Large intestine (tissue), 3 donors: ENCODE data around the gene RALGDS. TPM values are rescaled to one million over a fixed set of nuclear protein-coding genes. Genes with fewer than 3 reads are reported as not detected.
"Not testable (repeated sequence)": the region's sequence is repeated elsewhere in the genome, so short reads cannot be mapped to it uniquely, and the experiment has no call there.

Experiments
- DNase-seq, 2 donors: peaks; one replicate each; pipeline versions ENCODE4 v3.0.0 to v3.0.0-alpha.2; 2013
- H3K27ac ChIP-seq: one replicate; pipeline ENCODE4 v1.5.1; 2013; ENCODE audit warnings: low read length
- H3K27me3 ChIP-seq: 2 replicates; pipeline ENCODE4 v1.6.1; 2013; ENCODE audit warnings: low read length; ENCODE audit not compliant: control insufficient read depth, insufficient read depth
- H3K36me3 ChIP-seq: 2 replicates; pipeline ENCODE4 v1.6.1; 2013; ENCODE audit warnings: low read length; ENCODE audit not compliant: control insufficient read depth, insufficient read depth
- H3K4me1 ChIP-seq: one replicate; pipeline ENCODE4 v1.6.1; 2013; ENCODE audit warnings: low read length; ENCODE audit not compliant: control insufficient read depth, insufficient read depth
- H3K4me3 ChIP-seq: one replicate; pipeline ENCODE4 v1.5.1; 2013; ENCODE audit warnings: low read length
- H3K9me3 ChIP-seq: one replicate; pipeline ENCODE4 v1.6.1; 2013; ENCODE audit warnings: mild to moderate bottlenecking, low read depth, low read length, moderate library complexity; ENCODE audit not compliant: control insufficient read depth
- WGBS: methylation state at CpG from one replicate; pipeline ENCODE4 v1.1.5; 2013; ENCODE audit warnings: low lambda C conversion rate; ENCODE audit not compliant: insufficient coverage; 5-methylcytosine and 5-hydroxymethylcytosine counted together
- polyA plus RNA-seq: library from polyadenylated mRNA; unstranded; fragments of 120-200 nt; gene quantifications from one replicate; pipeline ENCODE4 v1.2.1, GENCODE V29; 2013

The RALGDS gene
- polyA plus RNA-seq, 1 donor = 43.8 TPM

DNA sequence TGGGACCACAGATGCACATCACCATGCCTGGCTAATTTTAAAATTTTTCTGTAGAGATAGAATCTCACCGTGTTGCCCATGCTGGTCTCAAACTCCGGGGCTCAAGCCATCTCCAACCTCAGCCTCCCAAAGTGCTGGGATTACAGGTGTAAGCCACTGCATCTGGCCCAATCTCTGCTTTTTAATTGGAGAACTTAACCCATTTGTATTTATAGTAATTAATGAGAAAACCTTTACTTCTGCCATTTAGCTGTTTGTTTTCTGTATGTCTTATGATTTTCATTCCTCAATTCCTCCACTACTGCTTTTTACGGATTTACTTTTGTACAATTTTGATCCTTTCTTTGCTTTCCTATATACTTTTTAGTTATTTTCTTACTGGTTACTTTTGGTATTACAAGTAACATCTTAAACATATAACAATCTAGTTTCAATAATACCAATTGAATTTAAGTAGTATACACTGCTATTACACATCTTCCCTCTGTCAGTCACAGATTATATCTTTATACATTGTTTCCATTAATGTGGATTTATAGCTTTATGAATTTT, 26.1 kb downstream of the RALGDS start:
- 100% methylated on average over 1 of the region's 3 CpGs for WGBS
- peaks cover 10% of the 10 kb centered on the region for H3K9me3 ChIP-seq
- H3K4me1 ChIP-seq = peaks cover 18% of the 10 kb centered on the region
- H3K27me3 ChIP-seq = no peaks in the 10 kb centered on the region
- H3K27ac ChIP-seq = no peak overlapping the region
- no peak overlapping the region for H3K4me3 ChIP-seq
- no peak for DNase-seq
- peaks cover 34% of the 10 kb centered on the region for H3K36me3 ChIP-seq

DNA sequence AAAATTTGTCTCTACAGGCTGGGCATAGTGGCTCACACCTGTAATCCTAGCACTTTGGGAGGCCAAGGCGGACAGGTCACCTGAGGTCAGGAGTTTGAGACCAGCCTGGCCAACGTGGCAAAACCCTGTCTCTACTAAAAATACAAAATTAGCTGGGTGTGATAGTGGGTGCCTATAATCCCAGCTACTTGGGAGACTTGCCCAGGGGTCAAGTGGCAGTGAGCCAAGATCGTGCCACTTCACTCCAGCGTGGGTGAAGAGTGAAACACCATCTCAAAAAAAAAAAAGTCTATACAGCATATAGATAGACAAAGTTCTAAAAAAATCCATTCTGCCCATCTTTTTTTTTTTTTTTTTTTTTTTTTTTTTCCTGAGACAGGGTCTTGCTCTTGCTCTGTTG, 26.7 kb downstream of the RALGDS start:
- Histone ChIP-seq H3K9me3 (peaks cover 10% of the 10 kb centered on the region), H3K36me3 (peaks cover 29% of the 10 kb centered on the region), H3K4me1 (peaks cover 15% of the 10 kb centered on the region)
- WGBS = no CpG with 5 or more reads among the region's 4 CpGs
- DNase-seq, H3K4me3 ChIP-seq, H3K27me3 ChIP-seq, H3K27ac ChIP-seq: not testable (repeated sequence)

DNA sequence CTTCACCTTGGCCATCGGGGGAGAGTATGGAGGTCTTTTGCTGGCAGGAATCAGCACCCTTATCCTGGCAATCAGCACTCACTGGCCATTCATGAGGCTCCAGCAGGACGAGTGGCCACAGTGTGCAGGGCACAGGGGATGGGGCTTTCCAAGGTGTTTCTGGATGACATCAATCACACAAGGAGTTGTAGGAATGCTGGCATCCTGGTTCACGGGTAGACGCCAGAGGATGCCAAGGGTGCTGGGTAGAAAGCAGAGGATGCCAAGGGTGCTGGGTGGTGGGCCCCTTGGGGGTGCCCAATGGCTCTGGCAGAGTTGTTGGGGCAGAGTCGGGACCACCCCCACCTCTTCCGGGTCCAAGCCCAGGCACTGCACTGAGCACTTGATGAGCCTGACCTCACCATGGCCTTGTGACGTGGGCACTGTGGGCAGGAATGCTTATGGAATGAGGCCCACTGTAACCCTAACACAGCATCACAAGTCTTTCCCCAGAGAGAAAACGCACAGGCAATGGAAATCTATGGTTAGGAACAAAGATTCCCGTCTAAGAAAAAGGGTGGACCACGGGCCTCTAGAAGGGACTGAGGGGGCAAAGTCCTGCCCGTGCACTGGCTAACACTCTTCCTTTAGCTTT, 30.2 kb downstream of the RALGDS start:
- WGBS = 53% methylated on average over 3 of the region's 11 CpGs
- Histone ChIP-seq H3K27ac (peak overlapping the region; percentile 81), H3K27me3 (no peaks in the 10 kb centered on the region), H3K9me3 (peaks cover 4% of the 10 kb centered on the region), H3K4me3 (no peak overlapping the region), H3K4me1 (peaks cover 15% of the 10 kb centered on the region), H3K36me3 (no peaks in the 10 kb centered on the region)
- peak; percentile 75 to 78 for DNase-seq

DNA sequence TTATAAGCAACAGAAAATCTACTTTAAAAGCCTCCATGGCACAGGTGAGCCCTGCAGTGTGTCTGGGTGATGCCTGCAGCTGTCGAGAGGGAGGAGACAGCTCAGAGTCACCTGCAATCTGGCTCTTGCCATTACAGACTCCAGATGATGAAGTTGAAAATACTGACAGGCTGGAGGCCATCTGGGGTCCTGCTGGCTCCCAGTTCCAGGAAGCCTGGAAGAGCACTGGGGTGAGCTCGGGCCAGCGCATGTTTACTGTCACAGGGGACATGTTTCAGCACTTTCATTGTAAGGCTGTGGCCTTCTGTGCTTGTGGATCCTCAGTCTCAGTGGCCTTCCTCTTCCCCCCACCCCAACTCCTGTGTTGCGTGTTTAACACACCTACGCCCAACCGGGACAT, 30.9 kb downstream of the RALGDS start:
- no peaks in the 10 kb centered on the region for H3K9me3 ChIP-seq
- H3K4me1 ChIP-seq = peaks cover 15% of the 10 kb centered on the region
- peak in 1 of 2 donors; percentile 15 for DNase-seq
- peak overlapping the region; percentile 81 for H3K27ac ChIP-seq
- no CpG with 5 or more reads among the region's 6 CpGs for WGBS
- H3K4me3 ChIP-seq = no peak overlapping the region
- no peaks in the 10 kb centered on the region for H3K27me3 ChIP-seq
- H3K36me3 ChIP-seq = no peaks in the 10 kb centered on the region

DNA sequence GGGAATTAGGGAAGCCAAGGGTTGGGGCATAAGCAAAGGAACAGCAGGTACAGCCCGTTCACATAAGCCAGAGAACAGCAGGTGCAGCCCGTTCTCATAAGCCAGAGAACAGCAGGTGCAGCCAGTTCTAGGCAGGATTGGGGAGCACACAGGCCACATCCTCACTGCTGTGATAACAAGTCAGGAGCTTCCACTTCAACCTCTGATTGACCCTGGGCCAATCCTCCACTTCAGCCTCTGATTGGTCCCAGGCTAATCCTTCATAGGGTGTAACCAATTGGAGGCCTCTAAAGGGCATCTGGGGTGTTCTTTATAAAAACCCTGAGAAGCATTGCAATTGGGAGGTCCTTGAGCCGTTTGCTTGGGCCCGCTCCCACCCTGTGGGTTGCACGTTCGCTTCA, 31.8 kb downstream of the RALGDS start:
- Histone ChIP-seq H3K27ac (no peak overlapping the region), H3K4me3 (no peak overlapping the region), H3K36me3 (no peaks in the 10 kb centered on the region), H3K9me3 (no peaks in the 10 kb centered on the region), H3K27me3 (no peaks in the 10 kb centered on the region), H3K4me1 (peaks cover 15% of the 10 kb centered on the region)
- no CpG with 5 or more reads among the region's 6 CpGs for WGBS
- DNase-seq = peak in 1 of 2 donors; percentile 52

DNA sequence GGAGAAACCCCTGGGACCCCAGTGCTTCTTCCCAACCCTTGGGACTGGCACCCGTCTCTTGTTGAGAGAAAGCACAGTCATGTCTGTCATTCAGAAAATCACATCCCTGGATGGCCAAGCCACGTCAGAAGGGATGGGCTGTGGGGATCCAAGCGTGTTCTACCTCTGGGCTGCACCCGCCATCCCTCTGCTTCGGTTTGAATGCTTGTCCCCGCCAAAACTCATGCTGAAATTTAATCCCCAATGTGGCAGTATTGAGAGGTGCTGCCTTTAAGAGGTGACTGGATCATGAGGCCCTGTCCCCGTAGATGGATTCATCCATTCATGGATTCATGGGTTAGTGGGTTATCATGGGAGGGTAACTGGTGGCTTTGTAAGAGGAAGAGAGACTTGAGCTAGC, 32.3 kb downstream of the RALGDS start:
- H3K27ac ChIP-seq = no peak overlapping the region

DNA sequence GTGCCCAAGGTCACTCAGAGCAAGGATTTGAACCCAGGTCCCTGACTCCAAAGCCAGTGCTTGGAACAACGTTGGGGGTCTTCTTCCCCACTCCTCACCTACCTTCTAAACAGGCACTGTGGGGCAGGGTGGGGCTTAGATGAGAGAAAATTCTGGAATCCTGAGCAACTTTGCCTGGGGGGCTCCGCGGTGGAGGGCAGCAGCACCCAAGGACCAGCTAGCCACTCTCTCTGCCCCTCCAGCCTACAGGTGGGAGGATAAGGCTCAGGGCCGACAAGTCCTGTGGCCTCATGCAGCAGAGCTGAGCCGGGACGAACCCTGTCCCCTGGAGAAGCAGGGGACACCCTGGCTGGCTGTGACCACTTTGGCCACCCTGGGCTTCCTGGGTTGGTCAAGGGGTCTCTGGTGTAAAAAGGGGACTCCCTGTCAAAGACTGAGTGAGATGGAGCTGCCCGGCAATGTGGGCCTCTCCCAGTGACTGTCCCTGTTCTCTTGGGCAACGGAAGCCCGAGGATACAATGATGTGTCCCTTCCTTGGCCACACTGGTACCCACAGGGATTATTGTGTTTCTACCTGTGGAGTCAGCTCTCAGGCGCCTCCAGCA, 32.8 kb downstream of the RALGDS start:
- Histone ChIP-seq H3K27ac (no peak overlapping the region), H3K36me3 (no peaks in the 10 kb centered on the region), H3K27me3 (no peaks in the 10 kb centered on the region), H3K9me3 (no peaks in the 10 kb centered on the region), H3K4me1 (peaks cover 15% of the 10 kb centered on the region), H3K4me3 (no peak overlapping the region)
- WGBS = no CpG with 5 or more reads among the region's 10 CpGs
- DNase-seq = no peak

More for the DNA sequence above, 32.3 kb downstream of the RALGDS start:
- Histone ChIP-seq H3K27me3 (no peaks in the 10 kb centered on the region), H3K36me3 (no peaks in the 10 kb centered on the region), H3K9me3 (no peaks in the 10 kb centered on the region), H3K4me1 (peaks cover 15% of the 10 kb centered on the region), H3K4me3 (no peak overlapping the region)
- no CpG with 5 or more reads among the region's 7 CpGs for WGBS
- no peak for DNase-seq

DNA sequence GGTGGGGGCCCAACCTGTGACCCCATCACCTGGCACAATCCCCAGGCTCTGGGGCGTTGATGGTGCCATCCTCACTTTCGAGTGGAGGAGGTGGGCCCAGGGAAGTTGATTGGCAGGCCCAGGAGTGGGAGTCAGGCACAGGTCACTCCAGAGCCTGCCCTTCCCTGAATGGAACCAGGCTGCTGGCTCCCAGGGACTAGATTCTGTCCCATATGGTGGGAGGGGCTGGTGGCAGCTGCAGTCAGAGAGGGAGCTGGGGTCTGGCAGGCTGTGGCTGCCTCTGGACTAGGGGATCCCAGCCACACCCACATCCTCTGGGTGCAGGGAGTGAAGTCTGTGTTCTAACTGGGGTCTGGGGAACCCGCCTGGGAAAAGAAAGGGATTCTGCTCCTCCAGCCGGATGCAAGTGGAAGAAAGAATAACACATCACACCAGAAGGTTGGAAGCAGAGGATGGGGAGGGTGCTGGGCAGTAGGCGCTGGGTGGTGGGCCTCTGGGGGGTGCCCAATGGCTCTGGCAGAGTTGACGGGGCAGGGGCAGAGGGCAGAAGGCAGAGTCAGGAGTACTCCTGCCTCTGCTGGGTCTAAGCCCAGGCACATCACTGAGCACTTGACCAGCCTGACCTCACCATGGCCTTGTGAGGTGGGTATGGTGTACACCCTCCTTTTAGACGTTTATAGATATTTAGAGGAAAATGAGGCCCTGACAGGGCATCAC, 33.5 kb downstream of the RALGDS start:
- Histone ChIP-seq H3K4me3 (no peak overlapping the region), H3K4me1 (peaks cover 15% of the 10 kb centered on the region), H3K27me3 (no peaks in the 10 kb centered on the region), H3K36me3 (no peaks in the 10 kb centered on the region), H3K27ac (no peak overlapping the region), H3K9me3 (no peaks in the 10 kb centered on the region)
- no CpG with 5 or more reads among the region's 7 CpGs for WGBS
- no peak for DNase-seq

DNA sequence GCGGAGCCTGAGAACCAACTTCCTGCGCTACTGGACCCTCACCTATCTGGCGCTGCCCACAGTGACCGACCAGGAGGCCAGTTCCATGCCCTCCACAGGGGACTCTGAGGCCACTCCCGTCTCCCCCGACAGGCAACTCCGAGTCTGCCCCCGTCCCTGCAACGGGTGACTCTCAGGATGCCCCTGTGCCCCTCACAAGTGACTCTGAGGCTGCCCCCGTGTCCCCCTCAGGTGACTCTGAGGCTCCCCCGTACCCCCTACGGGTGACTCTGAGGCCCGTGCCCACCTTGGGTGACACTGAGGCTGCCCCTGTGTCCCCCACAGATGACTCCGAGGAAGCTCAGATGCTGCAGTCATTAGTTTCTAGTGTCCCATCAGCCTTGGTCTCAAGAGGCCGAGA, 34.1 kb downstream of the RALGDS start:
- Histone ChIP-seq H3K36me3 (no peaks in the 10 kb centered on the region), H3K4me3 (no peak overlapping the region), H3K4me1 (peaks cover 18% of the 10 kb centered on the region), H3K27me3 (no peaks in the 10 kb centered on the region), H3K27ac (no peak overlapping the region), H3K9me3 (no peaks in the 10 kb centered on the region)
- DNase-seq = no peak
- WGBS = no CpG with 5 or more reads among the region's 15 CpGs

DNA sequence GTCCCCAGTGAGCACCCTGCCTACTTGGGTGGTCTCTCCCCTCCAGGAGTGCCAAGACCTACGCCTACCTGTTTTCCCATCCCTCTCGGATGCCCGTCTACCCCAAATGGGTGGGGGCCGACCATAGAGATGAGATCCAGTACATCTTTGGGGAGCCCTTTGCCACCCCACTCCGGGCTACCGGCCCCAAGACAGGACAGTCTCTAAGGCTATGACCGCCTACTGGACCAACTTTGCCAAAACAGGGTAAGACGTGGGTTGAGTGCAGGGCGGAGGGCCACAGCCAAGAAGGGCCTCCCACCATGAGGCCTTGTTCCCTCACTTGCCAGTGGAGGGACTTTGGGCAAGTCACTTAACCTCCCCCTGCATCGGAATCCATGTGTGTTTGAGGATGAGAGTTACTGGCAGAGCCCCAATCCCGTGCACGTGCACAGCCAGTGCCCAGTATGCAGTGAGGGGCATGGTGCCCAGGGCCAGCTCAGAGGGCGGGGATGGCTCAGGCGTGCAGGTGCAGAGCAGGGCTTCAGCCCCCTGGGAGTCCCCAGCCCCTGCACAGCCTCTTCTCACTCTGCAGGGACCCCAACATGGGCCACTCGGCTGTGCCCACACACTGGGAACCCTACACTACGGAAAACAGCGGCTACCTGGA, 34.7 kb downstream of the RALGDS start:
- H3K4me3 ChIP-seq, H3K9me3 ChIP-seq, H3K27ac ChIP-seq, H3K27me3 ChIP-seq, DNase-seq, H3K36me3 ChIP-seq: not testable (repeated sequence)
- WGBS = no CpG with 5 or more reads among the region's 17 CpGs
- peaks cover 21% of the 10 kb centered on the region for H3K4me1 ChIP-seq
